IPS-18c (cell line): Measurements from ENCODE around the gene CRYAB.
A peak's percentile ranks its signal among the peaks of the same experiment; 100 is the strongest.
"Not testable (repeated sequence)": the region's sequence is repeated elsewhere in the genome, so short reads cannot be mapped to it uniquely, and the experiment has no call there.

Source experiments
- H3K4me3 ChIP-seq: 2 replicates; pipeline ENCODE4 v1.7.0; 2013; ENCODE audit warnings: low read depth, mild to moderate bottlenecking, low read length, moderate library complexity; ENCODE audit not compliant: insufficient read depth
- H3K9me3 ChIP-seq: one replicate; pipeline ENCODE4 v1.6.1; 2013; ENCODE audit warnings: mild to moderate bottlenecking, low read length, moderate library complexity; ENCODE audit not compliant: control insufficient read depth, insufficient read depth

Gene CRYAB

DNA sequence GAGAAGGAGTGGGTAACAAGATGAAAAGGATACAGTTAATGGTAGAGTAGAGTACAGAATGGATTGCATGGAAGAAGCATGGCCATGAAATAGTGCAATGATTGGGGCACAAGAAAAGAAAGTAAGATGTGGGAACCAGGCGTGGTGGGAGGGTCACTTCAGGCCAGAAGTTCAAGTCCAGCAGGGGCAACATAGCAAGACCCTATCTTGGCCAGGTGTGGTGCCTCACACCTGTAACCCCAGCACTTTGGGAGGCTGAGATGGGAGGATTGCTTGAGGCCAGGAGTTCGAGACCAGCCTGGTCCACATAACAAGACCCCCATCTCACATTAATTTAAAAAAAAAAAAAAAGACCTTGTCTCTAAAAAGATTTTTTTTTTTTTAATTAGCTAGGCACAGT lies 5.7 kb upstream of the CRYAB start:
- Histone ChIP-seq H3K9me3 (no peaks in the 10 kb centered on the region), H3K4me3 (no peak overlapping the region)

GRCh38 chr11:111916768-111917167 lies 5.2 kb upstream of the CRYAB start:
- Histone ChIP-seq H3K4me3 (no peak overlapping the region), H3K9me3 (no peaks in the 10 kb centered on the region)

DNA sequence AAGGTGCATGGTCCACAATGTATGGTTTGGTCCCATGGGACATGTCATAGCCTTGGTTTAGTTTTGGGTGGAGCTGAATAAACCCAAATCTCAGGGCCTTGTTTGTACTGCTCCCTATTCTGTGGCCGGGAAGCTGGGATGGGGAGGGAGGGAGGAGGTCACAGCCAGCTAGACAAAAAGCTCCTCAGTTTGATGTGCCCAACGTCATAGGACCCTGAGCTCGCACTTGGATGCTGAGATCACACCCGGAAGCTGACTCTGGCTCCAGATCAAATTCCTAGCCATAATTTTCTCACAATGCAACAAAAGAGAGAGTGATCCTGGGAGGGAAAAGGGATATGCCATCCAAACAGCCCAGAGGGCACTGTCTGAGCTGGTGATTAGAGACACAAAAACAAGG lies 2.4 kb upstream of the CRYAB start:
- Histone ChIP-seq H3K9me3 (no peaks in the 10 kb centered on the region), H3K4me3 (no peak overlapping the region)

DNA sequence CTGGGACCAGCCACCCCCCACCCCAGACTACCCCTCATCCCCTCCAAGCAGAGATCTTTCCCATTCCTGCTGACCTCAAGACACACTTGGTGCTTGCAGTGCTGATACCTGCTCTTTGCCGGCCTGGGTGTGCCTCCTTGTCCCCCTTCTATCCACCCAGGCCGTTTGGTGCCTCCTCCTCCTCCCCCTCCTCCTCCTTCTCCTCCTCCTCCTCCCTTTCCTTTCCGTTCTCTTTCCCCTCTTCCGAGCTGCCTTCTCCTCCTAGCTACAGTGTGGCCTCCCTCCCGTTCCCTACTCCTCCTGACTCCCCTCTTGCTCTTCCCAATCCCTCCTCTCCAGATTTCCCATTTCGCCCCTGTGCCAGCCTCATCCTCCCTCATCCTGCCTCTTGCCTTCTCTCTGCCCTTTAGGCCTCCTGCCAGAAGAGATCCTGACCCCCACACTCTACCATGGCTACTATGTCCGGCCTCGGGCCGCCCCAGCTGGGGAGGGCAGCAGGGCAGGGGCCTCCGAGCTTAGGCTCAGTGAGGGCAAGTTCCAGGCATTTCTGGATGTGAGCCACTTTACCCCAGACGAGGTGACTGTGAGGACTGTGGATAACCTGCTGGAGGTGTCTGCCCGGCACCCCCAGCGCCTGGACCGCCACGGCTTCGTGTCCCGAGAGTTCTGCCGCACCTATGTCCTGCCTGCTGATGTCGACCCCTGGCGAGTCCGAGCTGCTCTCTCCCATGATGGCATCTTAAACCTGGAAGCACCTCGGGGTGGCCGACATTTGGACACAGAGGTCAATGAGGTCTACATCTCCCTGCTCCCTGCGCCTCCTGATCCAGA lies 1.7 kb upstream of the CRYAB start:
- H3K9me3 ChIP-seq = no peaks in the 10 kb centered on the region
- no peak overlapping the region for H3K4me3 ChIP-seq

DNA sequence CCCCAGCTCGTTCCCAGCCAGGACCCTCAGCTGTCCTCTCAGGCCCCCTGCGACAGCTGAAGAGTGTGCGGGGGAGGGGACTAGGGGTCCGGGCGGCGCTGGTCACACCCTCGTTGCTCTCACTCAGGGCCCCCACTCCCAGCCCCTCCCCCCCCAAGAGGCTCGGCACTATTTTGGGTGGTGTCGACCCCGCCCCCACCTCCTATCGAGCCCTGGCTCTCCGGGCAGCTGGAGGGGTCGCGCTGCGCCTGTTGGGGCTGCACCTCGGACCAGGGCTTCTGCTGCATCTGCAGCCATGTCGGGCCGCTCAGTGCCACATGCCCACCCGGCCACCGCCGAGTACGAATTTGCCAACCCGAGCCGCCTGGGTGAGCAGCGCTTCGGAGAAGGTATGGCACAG lies 965 bp upstream of the CRYAB start, which contains the start of gene HSPB2:
TSS of gene HSPB2 (plus strand) at position 200 of the 400 bp plus-strand sequence. CDS start at position 296, 96 bp downstream.
- H3K4me3 ChIP-seq = 0 out of 2 replicates have a peak within 1 kb of the TSS, but pooled peaks have one; percentile 5
- no peaks in the 10 kb centered on the region for H3K9me3 ChIP-seq

- H3K9me3 ChIP-seq = no peaks in the 10 kb centered on the region
Measured at GRCh38 chr11:111910676-111911562, 651 bp downstream of the CRYAB start.

GRCh38 chr11:111909378-111909777 lies 2.2 kb downstream of the CRYAB start:
- Histone ChIP-seq H3K4me3 (no peak overlapping the region), H3K9me3 (no peaks in the 10 kb centered on the region)

More at GRCh38 chr11:111910676-111911562, 651 bp downstream of the CRYAB start:
- no peak overlapping the region for H3K4me3 ChIP-seq

- Histone ChIP-seq H3K4me3 (no peak overlapping the region), H3K9me3 (no peaks in the 10 kb centered on the region)
Measured at GRCh38 chr11:111908639-111909305, 2.8 kb downstream of the CRYAB start.

- Histone ChIP-seq H3K9me3 (no peaks in the 10 kb centered on the region), H3K4me3 (no peak overlapping the region)
Measured at GRCh38 chr11:111906680-111907079, 4.9 kb downstream of the CRYAB start.

- Histone ChIP-seq H3K9me3 (no peaks in the 10 kb centered on the region), H3K4me3 (no peak overlapping the region)
Measured at GRCh38 chr11:111905411-111905810, 6.2 kb downstream of the CRYAB start.

DNA sequence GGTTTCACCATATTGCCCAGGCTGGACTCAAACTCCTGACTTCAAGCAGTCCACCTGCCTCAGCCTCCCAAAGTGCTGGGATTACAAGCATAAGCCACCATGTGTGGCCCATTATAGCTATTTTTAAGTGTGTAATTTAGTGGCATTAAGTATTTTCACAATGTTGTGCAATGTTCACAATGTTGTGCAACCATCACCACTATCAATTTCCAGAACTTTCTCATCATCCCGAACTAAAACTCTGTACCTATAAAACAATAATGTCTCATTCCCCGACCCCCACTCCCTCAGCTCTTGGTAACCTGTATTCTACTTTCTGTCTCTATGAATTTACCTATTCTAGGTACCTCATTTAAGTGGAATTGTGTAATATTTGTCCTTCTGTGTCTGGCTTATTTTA lies 24.7 kb downstream of the CRYAB start:
- no peaks in the 10 kb centered on the region for H3K9me3 ChIP-seq
- H3K4me3 ChIP-seq = no peak overlapping the region

DNA sequence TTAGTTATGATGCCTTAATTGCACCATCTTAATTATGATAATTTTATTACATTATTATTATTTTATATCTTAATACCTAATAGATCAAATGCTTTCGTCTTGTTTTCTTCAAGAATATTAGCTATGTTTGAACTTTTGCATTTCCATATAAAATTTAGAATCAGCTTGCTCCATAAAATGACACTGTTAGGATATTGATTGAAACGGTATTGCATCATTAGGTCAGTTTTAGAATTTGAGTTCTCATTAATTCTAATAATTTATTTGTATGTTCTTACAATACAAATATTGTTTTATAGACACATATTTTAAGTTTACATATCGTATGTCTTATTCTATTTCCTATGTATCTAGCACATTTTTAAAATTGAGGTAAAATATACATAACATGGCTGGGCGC lies 25.5 kb downstream of the CRYAB start:
- Histone ChIP-seq H3K9me3 (no peaks in the 10 kb centered on the region), H3K4me3 (no peak overlapping the region)

DNA sequence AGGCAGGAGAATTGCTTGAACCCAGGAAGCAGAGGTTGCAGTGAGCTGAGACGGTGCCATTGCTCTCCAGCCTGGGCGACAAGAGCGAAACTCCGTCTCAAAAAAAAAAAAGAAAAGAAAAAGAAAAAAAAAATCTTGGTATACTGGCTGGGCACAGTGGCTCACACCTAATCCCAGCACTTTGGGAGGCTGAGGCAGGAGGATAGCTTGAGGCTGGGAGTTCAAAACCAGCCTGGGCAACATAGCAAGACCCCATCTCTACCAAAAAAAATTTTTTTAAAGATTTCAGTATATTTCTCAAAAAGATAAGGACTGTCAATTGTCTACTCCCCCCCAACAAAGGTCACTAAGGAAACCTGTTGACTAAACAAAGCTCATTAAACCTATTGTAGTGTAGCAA lies 26.5 kb downstream of the CRYAB start:
- H3K4me3 ChIP-seq, H3K9me3 ChIP-seq: not testable (repeated sequence)

- H3K9me3 ChIP-seq = no peaks in the 10 kb centered on the region
- H3K4me3 ChIP-seq = no peak overlapping the region
Measured at GRCh38 chr11:111882202-111882601, 29.4 kb downstream of the CRYAB start.

GRCh38 chr11:111879637-111879960 lies 32.0 kb downstream of the CRYAB start:
- H3K9me3 ChIP-seq = no peaks in the 10 kb centered on the region

GRCh38 chr11:111878849-111879636 lies 32.5 kb downstream of the CRYAB start, which contains the start of the genes CFAP68 and FDXACB1:
CFAP68 (plus strand) TSS chr11:111879541; CDS start chr11:111879561, 20 bp downstream.
FDXACB1 (minus strand) TSS chr11:111879165; CDS start chr11:111879132, 33 bp downstream.
- H3K9me3 ChIP-seq = no peaks in the 10 kb centered on the region
- H3K4me3 ChIP-seq = peak within 1 kb of the TSS; percentile 82

More at GRCh38 chr11:111879637-111879960, 32.0 kb downstream of the CRYAB start:
- H3K4me3 ChIP-seq = peak overlapping the region; percentile 82
